HFFc6 (cell line): ENCODE data around the gene RABGAP1L. TPM values are rescaled to one million over a fixed set of nuclear protein-coding genes. Genes with fewer than 3 reads are reported as not detected.
A peak's percentile ranks its signal among the peaks of the same experiment; 100 is the strongest.
"Not testable (repeated sequence)": the region's sequence is repeated elsewhere in the genome, so short reads cannot be mapped to it uniquely, and the experiment has no call there.

ENCODE experiments used
- DNase-seq: peaks from one replicate; pipeline ENCODE4 v3.0.0-alpha.2; 2018
- H3K27ac Mint-ChIP-seq: 2 replicates; pipeline ENCODE4 v1.8.0; 2020; ENCODE audit warnings: mild to moderate bottlenecking, mixed read lengths
- H3K27me3 Mint-ChIP-seq: 2 replicates; pipeline ENCODE4 v1.8.0; 2021; ENCODE audit warnings: mild to moderate bottlenecking, moderate library complexity, mixed read lengths; ENCODE audit not compliant: insufficient read depth
- H3K36me3 Mint-ChIP-seq: 2 replicates; pipeline ENCODE4 v1.8.0; 2021; ENCODE audit warnings: low read depth, mixed read lengths
- H3K4me1 Mint-ChIP-seq: 2 replicates; pipeline ENCODE4 v1.8.0; 2020; ENCODE audit warnings: low read depth, mixed read lengths
- H3K4me3 Mint-ChIP-seq: 2 replicates; pipeline ENCODE4 v1.8.0; 2020; ENCODE audit warnings: mild to moderate bottlenecking, moderate library complexity, mixed read lengths
- H3K9me3 Mint-ChIP-seq: 2 replicates; pipeline ENCODE4 v1.8.0; 2020; ENCODE audit warnings: mild to moderate bottlenecking, mixed read lengths
- total RNA-seq, 6 experiments: library from RNA; stranded (reverse); fragmentation: NEBNext Ultra II Directional; extraction: Animal tissue kit (Norgen Biotek cat#: 25700); gene quantifications; 2 replicates in 1 of 6; 3 replicates in 5 of 6; pipeline ENCODE4 v1.2.3, GENCODE V29; 2021
- TF ChIP-seq, protein P1 (sequence below): fragments of 200-600 bp; sonication (generic); IDR thresholded peaks from 2 replicates; pipeline ENCODE4 v1.5.0; 2021; ENCODE audit warnings: antibody characterized with exemption, mild to moderate bottlenecking

The RABGAP1L gene
- total RNA-seq, 6 experiments from 2014 or later: 14.5 to 16.9 (median 16.0) TPM

GRCh38 chr1:174519844-174520243 is 360.5 kb downstream of the RABGAP1L start:
- Mint-ChIP-seq H3K27ac (no peak overlapping the region), H3K27me3 (no peaks in the 10 kb centered on the region), H3K4me1 (no peaks in the 10 kb centered on the region), H3K4me3 (no peak overlapping the region), H3K9me3 (no peaks in the 10 kb centered on the region), H3K36me3 (no peaks in the 10 kb centered on the region)
- TF ChIP-seq, protein P1, sequence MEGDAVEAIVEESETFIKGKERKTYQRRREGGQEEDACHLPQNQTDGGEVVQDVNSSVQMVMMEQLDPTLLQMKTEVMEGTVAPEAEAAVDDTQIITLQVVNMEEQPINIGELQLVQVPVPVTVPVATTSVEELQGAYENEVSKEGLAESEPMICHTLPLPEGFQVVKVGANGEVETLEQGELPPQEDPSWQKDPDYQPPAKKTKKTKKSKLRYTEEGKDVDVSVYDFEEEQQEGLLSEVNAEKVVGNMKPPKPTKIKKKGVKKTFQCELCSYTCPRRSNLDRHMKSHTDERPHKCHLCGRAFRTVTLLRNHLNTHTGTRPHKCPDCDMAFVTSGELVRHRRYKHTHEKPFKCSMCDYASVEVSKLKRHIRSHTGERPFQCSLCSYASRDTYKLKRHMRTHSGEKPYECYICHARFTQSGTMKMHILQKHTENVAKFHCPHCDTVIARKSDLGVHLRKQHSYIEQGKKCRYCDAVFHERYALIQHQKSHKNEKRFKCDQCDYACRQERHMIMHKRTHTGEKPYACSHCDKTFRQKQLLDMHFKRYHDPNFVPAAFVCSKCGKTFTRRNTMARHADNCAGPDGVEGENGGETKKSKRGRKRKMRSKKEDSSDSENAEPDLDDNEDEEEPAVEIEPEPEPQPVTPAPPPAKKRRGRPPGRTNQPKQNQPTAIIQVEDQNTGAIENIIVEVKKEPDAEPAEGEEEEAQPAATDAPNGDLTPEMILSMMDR: no peak
- no peak for DNase-seq

GRCh38 chr1:174531751-174532150 is 372.4 kb downstream of the RABGAP1L start:
- H3K4me1 Mint-ChIP-seq: peaks cover 8% of the 10 kb centered on the region; the same call in 1 of the 2 replicates
- H3K27me3 Mint-ChIP-seq: no peaks in the 10 kb centered on the region
- DNase-seq: no peak
- no peak overlapping the region for H3K4me3 Mint-ChIP-seq
- TF ChIP-seq, protein P1: no peak
- H3K27ac Mint-ChIP-seq: no peak overlapping the region
- peaks cover 14% of the 10 kb centered on the region for H3K36me3 Mint-ChIP-seq
- H3K9me3 Mint-ChIP-seq: peaks cover 23% of the 10 kb centered on the region

GRCh38 chr1:174534789-174535188 is 375.5 kb downstream of the RABGAP1L start:
- peaks cover 24% of the 10 kb centered on the region for H3K9me3 Mint-ChIP-seq
- peak; percentile 3 for DNase-seq
- no peak overlapping the region for H3K4me3 Mint-ChIP-seq
- TF ChIP-seq, protein P1: no peak
- H3K27ac Mint-ChIP-seq: no peak overlapping the region
- H3K27me3 Mint-ChIP-seq: no peaks in the 10 kb centered on the region
- peaks cover 14% of the 10 kb centered on the region for H3K36me3 Mint-ChIP-seq
- peaks cover 8% of the 10 kb centered on the region; the same call in 1 of the 2 replicates for H3K4me1 Mint-ChIP-seq

- Mint-ChIP-seq H3K36me3 (peaks cover 14% of the 10 kb centered on the region), H3K27ac (no peak overlapping the region), H3K27me3 (no peaks in the 10 kb centered on the region), H3K4me1 (peaks cover 8% of the 10 kb centered on the region; the same call in 1 of the 2 replicates), H3K4me3 (no peak overlapping the region), H3K9me3 (peaks cover 28% of the 10 kb centered on the region)
- DNase-seq: peak; percentile 1
- TF ChIP-seq, protein P1: no peak
These were observed 375.9 kb downstream of the RABGAP1L start for GRCh38 chr1:174535207-174535606.

GRCh38 chr1:174543421-174543820 is 384.1 kb downstream of the RABGAP1L start:
- H3K9me3 Mint-ChIP-seq: peaks cover 24% of the 10 kb centered on the region
- H3K27ac Mint-ChIP-seq, H3K27me3 Mint-ChIP-seq, DNase-seq, H3K4me1 Mint-ChIP-seq, H3K4me3 Mint-ChIP-seq: not testable (repeated sequence)
- peaks cover 12% of the 10 kb centered on the region; the same call in 1 of the 2 replicates for H3K36me3 Mint-ChIP-seq

DNA sequence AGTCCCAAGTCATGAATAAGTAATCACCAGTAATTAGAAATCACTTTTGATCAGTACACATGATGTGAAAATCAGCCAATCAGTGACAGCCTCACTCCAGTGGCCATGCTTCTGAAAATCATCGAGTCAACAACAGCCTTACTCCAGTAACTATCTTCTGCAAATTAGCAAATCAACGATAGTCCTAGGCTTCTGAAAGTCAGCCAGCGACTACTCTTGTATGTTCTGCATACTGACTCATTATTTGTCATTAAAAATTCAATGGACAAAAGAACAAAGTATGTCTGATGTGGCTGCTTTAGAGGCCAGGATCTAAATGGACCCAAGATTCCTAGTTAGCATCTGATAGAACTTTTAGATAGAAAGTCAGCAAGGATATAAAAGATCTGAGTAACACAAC is 391.0 kb downstream of the RABGAP1L start:
- Mint-ChIP-seq H3K4me3 (no peak overlapping the region), H3K9me3 (no peaks in the 10 kb centered on the region), H3K36me3 (0 out of 2 replicates have a peak, but pooled peaks cover 5% of the 10 kb centered on the region), H3K27ac (no peak overlapping the region), H3K27me3 (peaks cover 2% of the 10 kb centered on the region; the same call in 1 of the 2 replicates), H3K4me1 (no peaks in the 10 kb centered on the region)
- TF ChIP-seq, protein P1: no peak
- DNase-seq: peak; percentile 16
